IMR-90 (cell line): ENCODE measurements around the gene EED. TPM values are rescaled to one million over a fixed set of nuclear protein-coding genes. Genes with fewer than 3 reads are reported as not detected.

Experiments
- ATAC-seq: fragments of 200-7000 bp; cut with Tn5 transposase; 2 replicates; pipeline ENCODE4 v1.9.1; 2020; ENCODE audit warnings: low read depth, mild to moderate bottlenecking, moderate library complexity
- BruUV-seq: library from RNA; stranded (reverse); fragments of 400-500 nt; replicated peaks from 2 replicates; lab custom pipeline; 2021; lab: Mats Ljungman, UMichigan
- CTCF ChIA-PET: fragments of 300-600 bp; formaldehyde crosslinking; extraction: SDS; loops from one replicate; lab custom pipeline; 2021; ENCODE audit warnings: antibody characterized with exemption; lab: Yijun Ruan, JAX
- POLR2A ChIA-PET: fragments of 300-600 bp; sonication (Branson Sonifier 250); formaldehyde crosslinking; loops from one replicate; lab custom pipeline; 2022; ENCODE audit warnings: antibody characterized with exemption; ENCODE audit not compliant: unreplicated experiment; lab: Charles Lee
- DNase-seq: peaks from one replicate; pipeline ENCODE4 v3.0.0; 2013
- H2AFZ ChIP-seq: replicated peaks from 2 replicates; pipeline ENCODE3; 2013; ENCODE audit warnings: low read length, mild to moderate bottlenecking; ENCODE audit not compliant: poor library complexity
- H2AK5ac ChIP-seq: 2 replicates; pipeline ENCODE4 v1.6.1; 2013; ENCODE audit warnings: low read depth, low read length, inconsistent platforms
- H2AK9ac ChIP-seq: replicated peaks from 2 replicates; pipeline ENCODE3; 2013; ENCODE audit warnings: mild to moderate bottlenecking, low read depth, low read length, moderate library complexity; ENCODE audit not compliant: poor library complexity
- H2BK120ac ChIP-seq: 2 replicates; pipeline ENCODE4 v1.6.1; 2013; ENCODE audit warnings: low read depth, low read length, inconsistent platforms
- H2BK15ac ChIP-seq: 3 replicates; pipeline ENCODE4 v1.6.1; 2013; ENCODE audit warnings: low read depth, low read length, inconsistent platforms
- H2BK20ac ChIP-seq: 2 replicates; pipeline ENCODE4 v1.6.1; 2013; ENCODE audit warnings: low read depth, mild to moderate bottlenecking, inconsistent platforms, low read length, moderate library complexity
- H2BK5ac ChIP-seq: 2 replicates; pipeline ENCODE4 v1.6.1; 2013; ENCODE audit warnings: mild to moderate bottlenecking, low read depth, low read length, inconsistent platforms; ENCODE audit not compliant: poor library complexity, severe bottlenecking
- H3K14ac ChIP-seq: replicated peaks from 2 replicates; pipeline ENCODE4 v1.6.1; 2013; ENCODE audit warnings: low read depth, low read length, inconsistent platforms
- H3K18ac ChIP-seq: 2 replicates; pipeline ENCODE4 v1.6.1; 2013; ENCODE audit warnings: low read depth, low read length, control low read depth
- H3K23ac ChIP-seq: 2 replicates; pipeline ENCODE4 v1.6.1; 2013; ENCODE audit warnings: low read depth, low read length, inconsistent platforms
- H3K27ac ChIP-seq: 2 replicates; pipeline ENCODE4 v1.5.1; 2013; ENCODE audit warnings: mild to moderate bottlenecking, control low read depth, low read length; ENCODE audit not compliant: insufficient read depth
- H3K27me3 ChIP-seq: 2 replicates; pipeline ENCODE4 v1.6.1; 2013; ENCODE audit warnings: low read length; ENCODE audit not compliant: control insufficient read depth, insufficient read depth
- H3K36me3 ChIP-seq: 2 replicates; pipeline ENCODE4 v1.6.1; 2013; ENCODE audit warnings: low read length, mixed read lengths; ENCODE audit not compliant: control insufficient read depth, insufficient read depth
- H3K4ac ChIP-seq: 2 replicates; pipeline ENCODE4 v1.6.1; 2013; ENCODE audit warnings: low read depth, low read length, inconsistent platforms
- H3K4me1 ChIP-seq: 2 replicates; pipeline ENCODE4 v1.6.1; 2013; ENCODE audit warnings: low read length, mixed read lengths; ENCODE audit not compliant: control insufficient read depth, insufficient read depth
- H3K4me2 ChIP-seq: 2 replicates; pipeline ENCODE4 v1.6.1; 2013; ENCODE audit warnings: low read depth, mild to moderate bottlenecking, control low read depth, low read length, moderate library complexity
- H3K4me3 ChIP-seq: 2 replicates; pipeline ENCODE4 v1.5.1; 2013; ENCODE audit warnings: low read depth, mild to moderate bottlenecking, control low read depth, low read length, moderate library complexity; ENCODE audit not compliant: insufficient read depth
- H3K56ac ChIP-seq: 2 replicates; pipeline ENCODE4 v1.6.1; 2013; ENCODE audit warnings: low read length, inconsistent platforms; ENCODE audit not compliant: insufficient read depth; ENCODE audit errors: extremely low read depth
- H3K79me1 ChIP-seq, 2 experiments: 2 replicates each; pipeline ENCODE4 v1.6.1; 2013; ENCODE audit warnings: low read length in 2 of 2, inconsistent platforms in 1 of 2, low read depth in 1 of 2
- H3K9ac ChIP-seq: 2 replicates; pipeline ENCODE4 v1.6.1; 2013; ENCODE audit warnings: low read depth, low read length, control low read depth
- H3K9me1 ChIP-seq: 2 replicates; pipeline ENCODE4 v1.6.1; 2013; ENCODE audit warnings: low read length, inconsistent platforms; ENCODE audit not compliant: insufficient read depth
- H3K9me3 ChIP-seq: 2 replicates; pipeline ENCODE4 v1.6.1; 2013; ENCODE audit warnings: low read length; ENCODE audit not compliant: control insufficient read depth, insufficient read depth
- H4K20me1 ChIP-seq: 2 replicates; pipeline ENCODE4 v1.6.1; 2013; ENCODE audit warnings: low read length, inconsistent platforms; ENCODE audit not compliant: insufficient read depth
- H4K5ac ChIP-seq: 2 replicates; pipeline ENCODE4 v1.6.1; 2013; ENCODE audit warnings: mild to moderate bottlenecking, low read depth, low read length, control low read depth
- H4K8ac ChIP-seq, 2 experiments: 2 replicates each; pipeline ENCODE4 v1.6.1; 2013; ENCODE audit warnings: low read depth in 2 of 2, low read length in 2 of 2, control low read depth in 1 of 2, inconsistent platforms in 1 of 2
- H4K91ac ChIP-seq: 2 replicates; pipeline ENCODE4 v1.6.1; 2013; ENCODE audit warnings: low read depth, low read length, inconsistent platforms; ENCODE audit not compliant: insufficient read depth
- MAFK ChIP-seq: IDR thresholded peaks from 2 replicates; pipeline ENCODE4 v1.6.1; 2012; ENCODE audit warnings: low read depth, low read length, improper control_type of control experiment
- WGBS, 2 experiments: methylation state at CpG; one replicate each; pipeline versions ENCODE4 v1.1.5 to v1.1.7; 2013; ENCODE audit warnings: missing lambda C conversion rate in 2 of 2; ENCODE audit not compliant: insufficient read length in 1 of 2; ENCODE audit errors: extremely low coverage in 2 of 2; 5-methylcytosine and 5-hydroxymethylcytosine counted together
- dilution Hi-C: fragments of 300-500 bp; cut with HindIII; formaldehyde crosslinking; loops from one replicate; pipeline ENCODE4 v1.14.3; 2018; ENCODE audit warnings: low sequenced_read_pairs; ENCODE audit not compliant: unreplicated experiment
- in situ Hi-C: fragments of 300-500 bp; cut with MboI; formaldehyde crosslinking; loops from 3 replicates; pipeline ENCODE4 v1.14.3; 2019; ENCODE audit warnings: low sequenced_read_pairs, inconsistent platforms, mixed read lengths
- intact Hi-C: fragments of 100-400 bp; cut with micrococcal nuclease; formaldehyde crosslinking; loops from 2 replicates; pipeline ENCODE4 v1.10.0; 2022
- polyA plus RNA-seq, 3 experiments: library from polyadenylated mRNA; depleted of rRNA; stranded (reverse); fragments of >200 nt; gene quantifications; 2 replicates each; pipeline ENCODE4 v1.2.3, GENCODE V29; 2012; ENCODE audit warnings: low replicate concordance in 1 of 3
- total RNA-seq: library from RNA; depleted of rRNA; stranded (reverse); fragments of >200 nt; gene quantifications from 2 replicates; pipeline ENCODE4 v1.2.3, GENCODE V29; 2012

The EED gene
- total and polyA plus RNA-seq, 2 of the 4 experiments (the other 2 are of a cell fraction), result 11.1 to 11.5 TPM

- no peak for DNase-seq
- Histone ChIP-seq H3K9me1 (peaks cover under 1% of the 10 kb centered on the region; the same call in 1 of the 2 replicates), H3K9me3 (no peaks in the 10 kb centered on the region), H3K4me1 (peaks cover 2% of the 10 kb centered on the region; the same call in 1 of the 2 replicates), H3K27me3 (no peaks in the 10 kb centered on the region), H3K14ac (no peak overlapping the region), H4K20me1 (no peaks in the 10 kb centered on the region; the same call in 1 of the 2 replicates), H3K18ac (no peak overlapping the region), H2AK9ac (no peak overlapping the region), H3K23ac (no peak overlapping the region), H3K27ac (no peak overlapping the region), H2BK5ac (no peak overlapping the region), H3K9ac (no peak overlapping the region), H3K56ac (no peak overlapping the region), H3K4me2 (no peak overlapping the region), H3K4me3 (no peak overlapping the region), H2BK15ac (no peak overlapping the region), H2BK120ac (no peak overlapping the region), H4K8ac (no peak overlapping the region), H2BK20ac (no peak overlapping the region), H4K5ac (no peak overlapping the region), H2AFZ (no peak overlapping the region), H3K4ac (no peak overlapping the region), H4K91ac (no peak overlapping the region), H2AK5ac (no peak overlapping the region), H3K79me1 (peaks cover 0 to 5% of the 10 kb centered on the region in 2 experiments; a peak in 2 of 4 replicates), H3K36me3 (peaks cover 6% of the 10 kb centered on the region)
- no peak for ATAC-seq
- dilution Hi-C loops (no loop called here), in situ Hi-C loops (loop anchor here (25.0 kb wide), 1 partner anchor 602 kb away; the partner anchor contains the start of gene CCDC89), intact Hi-C loops (loop anchor here (5.0 kb wide), 1 partner anchor 247 kb away; no protein-coding TSS in a partner anchor)
- ChIA-PET POLR2A (no interaction called here), CTCF (interaction anchor here (0.6 to 0.7 kb wide), 4 partner anchors 13 to 1731 kb away, joined by 3 to 9 read pairs (median 4); partner anchors contain the start of gene HIKESHI)
- TF ChIP-seq MAFK, result no peak
- 88% methylated on average over 4 of the region's 7 CpGs; no CpG with 5 or more reads in 1 of the 2 experiments for WGBS, 2 experiments
- BruUV-seq, result no TSS peak
Observed at GRCh38 chr11:86288776-86289507, 44.4 kb downstream of the EED start.
